Mesendoderm (in vitro differentiated cells): ENCODE results near the gene WNK2.

Source experiments
- DNase-seq: peaks from one replicate; pipeline ENCODE4 v3.0.0; 2013
- H2AK5ac ChIP-seq: 2 replicates; pipeline ENCODE4 v1.6.1; 2013; ENCODE audit warnings: low read length, inconsistent platforms
- H2BK120ac ChIP-seq: 2 replicates; pipeline ENCODE4 v1.6.1; 2013; ENCODE audit warnings: low read depth, mild to moderate bottlenecking, low read length, moderate library complexity, mixed read lengths
- H2BK15ac ChIP-seq: replicated peaks from 2 replicates; pipeline ENCODE4 v1.6.1; 2013; ENCODE audit warnings: low read depth, mild to moderate bottlenecking, moderate library complexity
- H2BK5ac ChIP-seq: 2 replicates; pipeline ENCODE4 v1.6.1; 2013; ENCODE audit warnings: low read length, inconsistent platforms
- H3K18ac ChIP-seq: 2 replicates; pipeline ENCODE4 v1.6.1; 2013; ENCODE audit warnings: mild to moderate bottlenecking, low read length, mixed read lengths
- H3K23ac ChIP-seq: one replicate; pipeline ENCODE4 v1.6.1; 2013; ENCODE audit warnings: low read length
- H3K27ac ChIP-seq: 2 replicates; pipeline ENCODE4 v1.5.1; 2013; ENCODE audit warnings: low read depth, mild to moderate bottlenecking, inconsistent platforms, low read length, moderate library complexity
- H3K27me3 ChIP-seq: 2 replicates; pipeline ENCODE4 v1.6.1; 2013; ENCODE audit warnings: low read length, control low read depth, mild to moderate bottlenecking, inconsistent platforms; ENCODE audit not compliant: insufficient read depth, poor library complexity
- H3K36me3 ChIP-seq: 2 replicates; pipeline ENCODE4 v1.6.1; 2013; ENCODE audit warnings: low read length, inconsistent platforms; ENCODE audit not compliant: control insufficient read depth, insufficient read depth
- H3K4ac ChIP-seq: one replicate; pipeline ENCODE4 v1.6.1; 2013; ENCODE audit warnings: low read depth, mild to moderate bottlenecking, low read length, moderate library complexity
- H3K4me1 ChIP-seq: 2 replicates; pipeline ENCODE4 v1.6.1; 2013; ENCODE audit warnings: low read depth, low read length, inconsistent platforms; ENCODE audit not compliant: control insufficient read depth
- H3K4me2 ChIP-seq: 2 replicates; pipeline ENCODE4 v1.6.1; 2013; ENCODE audit warnings: low read length
- H3K4me3 ChIP-seq: 2 replicates; pipeline ENCODE4 v1.5.1; 2013; ENCODE audit warnings: mild to moderate bottlenecking, low read length
- H3K56ac ChIP-seq: one replicate; pipeline ENCODE4 v1.6.1; 2013; ENCODE audit warnings: low read length
- H3K79me1 ChIP-seq: 2 replicates; pipeline ENCODE4 v1.6.1; 2013; ENCODE audit warnings: low read length, inconsistent platforms
- H3K79me2 ChIP-seq: 2 replicates; pipeline ENCODE4 v1.6.1; 2013; ENCODE audit warnings: mild to moderate bottlenecking, low read length; ENCODE audit not compliant: control insufficient read depth, insufficient read depth
- H3K9ac ChIP-seq: 2 replicates; pipeline ENCODE4 v1.6.1; 2013; ENCODE audit warnings: low read length, inconsistent platforms
- H4K5ac ChIP-seq: one replicate; pipeline ENCODE4 v1.6.1; 2013; ENCODE audit warnings: low read length
- H4K8ac ChIP-seq: one replicate; pipeline ENCODE4 v1.6.1; 2013; ENCODE audit warnings: low read depth, mild to moderate bottlenecking, control low read depth, low read length, moderate library complexity
- WGBS: extraction: QIAGEN DNeasy Blood & Tissue Kit; methylation state at CpG from one replicate; pipeline ENCODE4 v1.1.7; 2013; ENCODE audit warnings: low lambda C conversion rate, missing lambda C conversion rate; ENCODE audit not compliant: insufficient coverage; ENCODE audit errors: extremely low coverage; 5-methylcytosine and 5-hydroxymethylcytosine counted together

The WNK2 gene

DNA sequence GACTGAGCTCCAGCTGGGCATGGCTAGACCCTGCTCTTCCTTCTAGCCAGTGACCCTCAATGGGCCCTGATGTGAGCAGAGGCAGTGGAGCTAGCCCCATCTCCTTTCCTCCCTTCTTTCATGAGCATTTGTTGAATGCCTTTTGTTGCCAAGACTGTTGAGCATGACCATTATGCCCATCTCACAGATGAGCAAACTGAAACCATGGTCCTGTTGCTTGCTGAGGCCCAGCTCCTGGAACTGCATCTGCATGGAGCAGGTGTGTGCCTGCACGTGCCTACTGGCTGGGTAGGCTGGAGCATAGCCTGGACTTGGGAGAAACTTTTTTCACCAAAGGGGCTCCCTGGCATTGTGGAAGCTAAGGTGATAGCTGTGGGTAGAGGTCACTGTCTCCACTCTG lies 3.0 kb upstream of the WNK2 start:
- Histone ChIP-seq H3K4ac (no peak overlapping the region), H3K79me2 (no peaks in the 10 kb centered on the region), H2BK5ac (no peak overlapping the region), H2BK120ac (no peak overlapping the region), H3K36me3 (no peaks in the 10 kb centered on the region), H2BK15ac (no peak overlapping the region), H2AK5ac (no peak overlapping the region), H4K5ac (no peak overlapping the region), H3K4me1 (no peaks in the 10 kb centered on the region), H3K56ac (no peak overlapping the region), H3K23ac (no peak overlapping the region), H3K27ac (no peak overlapping the region), H3K9ac (no peak overlapping the region), H3K4me2 (no peak overlapping the region), H3K18ac (no peak overlapping the region), H4K8ac (no peak overlapping the region), H3K79me1 (no peaks in the 10 kb centered on the region), H3K4me3 (no peak overlapping the region), H3K27me3 (peaks cover 2% of the 10 kb centered on the region)
- no peak for DNase-seq
- WGBS = no CpG with 5 or more reads among the region's 1 CpG

DNA sequence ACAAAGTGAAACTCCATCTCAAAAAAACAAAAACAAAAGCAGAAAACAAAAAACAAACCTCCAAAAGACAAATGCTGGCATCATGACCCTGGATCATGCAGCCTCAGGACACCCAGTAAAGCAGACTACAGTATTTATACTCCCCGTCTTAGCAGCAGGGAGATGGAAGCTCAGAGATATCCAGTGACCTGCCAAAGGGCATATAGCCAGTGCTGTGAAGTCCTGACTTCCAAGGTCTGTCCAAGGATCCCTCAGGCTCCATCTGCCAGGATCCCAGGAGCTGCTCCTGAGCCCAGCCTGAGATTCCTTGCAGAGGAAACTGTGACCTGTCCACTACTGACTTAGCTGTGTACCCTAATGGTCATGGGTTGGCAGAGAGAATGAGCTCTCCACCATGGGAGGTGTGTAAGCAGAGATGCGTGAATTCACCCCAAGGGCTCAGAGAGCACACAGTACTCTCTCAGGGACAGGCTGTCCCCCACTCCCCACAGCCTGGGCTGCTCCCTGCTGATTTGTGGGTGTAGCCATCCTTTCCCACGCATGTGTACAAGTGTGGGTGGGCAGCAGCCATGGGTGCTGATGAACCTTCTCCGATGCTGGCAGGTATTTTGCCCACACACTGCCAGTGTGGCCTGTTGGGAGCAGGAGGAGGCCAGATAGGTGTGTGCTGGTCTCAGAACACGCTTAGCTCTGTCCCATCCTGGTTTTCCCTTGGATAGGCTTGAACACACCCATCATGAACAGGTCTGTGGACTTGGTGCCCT lies 2.1 kb upstream of the WNK2 start:
- H3K36me3 ChIP-seq = no peaks in the 10 kb centered on the region
- H3K79me1 ChIP-seq = no peaks in the 10 kb centered on the region
- peaks cover 2% of the 10 kb centered on the region for H3K27me3 ChIP-seq
- no peak overlapping the region for H3K18ac ChIP-seq
- H3K4me2 ChIP-seq = no peak overlapping the region
- H3K56ac ChIP-seq = no peak overlapping the region
- no peak overlapping the region for H4K8ac ChIP-seq
- H2BK120ac ChIP-seq = no peak overlapping the region
- H3K23ac ChIP-seq = no peak overlapping the region
- H2BK5ac ChIP-seq = no peak overlapping the region
- no CpG with 5 or more reads among the region's 5 CpGs for WGBS
- no peak overlapping the region for H2BK15ac ChIP-seq
- H3K4me1 ChIP-seq = no peaks in the 10 kb centered on the region
- H4K5ac ChIP-seq = no peak overlapping the region
- H3K27ac ChIP-seq = no peak overlapping the region
- H3K9ac ChIP-seq = no peak overlapping the region
- no peaks in the 10 kb centered on the region for H3K79me2 ChIP-seq
- no peak overlapping the region for H3K4ac ChIP-seq
- no peak overlapping the region for H2AK5ac ChIP-seq
- no peak overlapping the region for H3K4me3 ChIP-seq
- no peak for DNase-seq

DNA sequence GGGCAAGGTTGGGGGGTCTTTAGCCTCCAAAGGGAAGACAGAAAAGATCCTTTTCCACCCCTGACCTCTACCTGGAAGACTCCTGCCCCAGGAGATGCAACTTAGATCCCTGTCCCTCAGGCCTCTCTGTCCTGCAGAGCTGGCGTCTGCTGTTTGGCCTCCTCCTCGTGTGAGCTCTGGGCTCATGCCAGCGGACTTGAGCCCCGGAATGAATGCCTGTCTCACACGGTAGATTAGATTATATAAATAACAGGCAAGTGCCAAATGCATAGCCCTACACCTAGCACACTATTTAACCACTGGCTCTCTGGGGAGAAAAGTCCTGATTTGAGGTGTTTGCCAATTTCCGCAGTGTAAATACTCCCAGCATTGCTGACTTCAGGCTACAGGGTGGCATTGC lies 1.4 kb upstream of the WNK2 start:
- no peak overlapping the region for H4K8ac ChIP-seq
- no peak for DNase-seq
- H2BK120ac ChIP-seq = no peak overlapping the region
- H2BK5ac ChIP-seq = no peak overlapping the region
- no peak overlapping the region for H3K4me3 ChIP-seq
- no peak overlapping the region for H3K56ac ChIP-seq
- H3K9ac ChIP-seq = no peak overlapping the region
- H3K36me3 ChIP-seq = no peaks in the 10 kb centered on the region
- no peak overlapping the region for H3K4ac ChIP-seq
- H2AK5ac ChIP-seq = no peak overlapping the region
- H3K18ac ChIP-seq = no peak overlapping the region
- H4K5ac ChIP-seq = no peak overlapping the region
- WGBS = no CpG with 5 or more reads among the region's 6 CpGs
- no peaks in the 10 kb centered on the region for H3K79me1 ChIP-seq
- no peaks in the 10 kb centered on the region for H3K4me1 ChIP-seq
- no peak overlapping the region for H3K23ac ChIP-seq
- no peak overlapping the region for H3K27ac ChIP-seq
- no peak overlapping the region for H2BK15ac ChIP-seq
- H3K27me3 ChIP-seq = peaks cover 2% of the 10 kb centered on the region
- no peak overlapping the region for H3K4me2 ChIP-seq
- H3K79me2 ChIP-seq = no peaks in the 10 kb centered on the region

DNA sequence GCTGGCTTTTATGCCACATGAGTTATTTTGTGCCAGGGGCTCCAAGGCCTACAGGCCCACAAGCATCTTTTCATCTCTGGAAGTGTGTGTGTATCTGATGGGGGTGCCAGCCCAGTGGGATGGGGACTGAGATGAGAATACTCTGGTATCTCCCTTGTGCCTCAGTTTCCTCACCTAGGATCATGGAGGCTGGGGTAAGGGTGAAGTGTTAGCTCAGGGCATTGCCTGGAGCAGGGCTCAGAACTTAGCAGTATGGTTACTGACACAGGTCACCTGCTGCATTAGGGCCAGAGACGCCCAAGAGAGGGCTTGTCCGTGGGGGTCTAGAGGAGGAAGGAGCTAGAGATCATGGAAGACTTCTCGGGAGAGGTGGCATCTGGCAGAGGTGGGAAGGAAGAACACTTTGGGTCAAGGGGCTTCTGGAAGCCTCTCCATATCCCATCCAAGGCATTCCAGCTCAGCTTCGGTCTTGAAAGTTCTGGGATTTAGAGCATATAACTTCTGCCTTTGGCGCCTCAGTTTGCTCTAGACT lies 742 bp upstream of the WNK2 start:
- Histone ChIP-seq H3K79me1 (no peaks in the 10 kb centered on the region), H3K4ac (no peak overlapping the region), H2BK120ac (no peak overlapping the region), H3K18ac (no peak overlapping the region), H3K4me3 (no peak overlapping the region), H3K56ac (peak overlapping the region; percentile 6), H2BK15ac (no peak overlapping the region), H3K4me1 (no peaks in the 10 kb centered on the region), H3K4me2 (no peak overlapping the region), H3K79me2 (no peaks in the 10 kb centered on the region), H4K8ac (no peak overlapping the region), H3K36me3 (no peaks in the 10 kb centered on the region), H2AK5ac (no peak overlapping the region), H3K9ac (no peak overlapping the region), H3K27ac (no peak overlapping the region), H4K5ac (no peak overlapping the region), H2BK5ac (no peak overlapping the region), H3K27me3 (peaks cover 2% of the 10 kb centered on the region), H3K23ac (no peak overlapping the region)
- WGBS = no CpG with 5 or more reads among the region's 5 CpGs
- no peak for DNase-seq

DNA sequence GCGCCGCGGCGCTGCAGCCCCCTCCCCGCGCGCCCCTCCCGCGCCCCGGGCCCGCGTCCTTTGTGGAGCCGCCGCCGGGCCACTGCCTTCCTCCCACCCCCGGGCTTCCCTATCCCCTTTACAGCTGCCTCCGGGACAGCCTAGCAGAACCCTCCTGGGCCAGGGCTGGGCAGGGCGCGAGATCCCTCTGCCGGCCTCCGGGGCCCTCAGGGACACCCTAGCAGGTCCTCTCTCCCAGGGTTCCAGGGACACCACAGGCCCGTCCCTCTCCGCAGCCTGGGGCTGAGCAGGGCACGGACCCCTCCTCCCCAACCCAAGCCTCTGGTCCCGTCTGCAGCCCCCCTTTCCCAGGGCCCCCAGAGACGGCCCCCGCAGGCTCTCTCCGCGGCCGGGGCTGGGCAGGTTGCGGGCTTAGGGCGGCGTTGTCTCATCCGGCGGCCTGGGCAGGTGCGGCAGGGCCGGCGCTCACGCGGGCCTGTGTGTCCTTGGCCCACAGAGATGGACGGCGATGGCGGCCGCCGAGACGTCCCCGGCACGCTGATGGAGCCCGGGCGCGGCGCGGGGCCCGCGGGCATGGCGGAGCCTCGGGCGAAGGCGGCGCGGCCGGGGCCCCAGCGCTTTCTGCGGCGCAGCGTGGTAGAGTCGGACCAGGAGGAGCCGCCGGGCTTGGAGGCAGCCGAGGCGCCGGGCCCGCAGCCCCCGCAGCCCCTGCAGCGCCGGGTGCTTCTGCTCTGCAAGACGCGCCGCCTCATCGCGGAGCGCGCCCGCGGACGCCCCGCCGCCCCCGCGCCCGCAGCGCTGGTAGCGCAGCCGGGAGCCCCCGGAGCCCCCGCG lies 710 bp downstream of the WNK2 start:
- Histone ChIP-seq H3K56ac (peak overlapping the region; percentile 85), H3K4me2 (peak overlapping the region; percentile 74), H3K4ac (no peak overlapping the region), H2BK5ac (no peak overlapping the region), H2BK120ac (no peak overlapping the region), H3K18ac (peak overlapping the region; percentile 32), H3K4me3 (peak overlapping the region; percentile 22), H3K27me3 (peaks cover 2% of the 10 kb centered on the region), H3K27ac (no peak overlapping the region), H3K79me2 (no peaks in the 10 kb centered on the region), H3K23ac (peak overlapping the region; percentile 66), H3K4me1 (no peaks in the 10 kb centered on the region), H4K5ac (no peak overlapping the region), H3K36me3 (no peaks in the 10 kb centered on the region), H4K8ac (no peak overlapping the region), H3K79me1 (no peaks in the 10 kb centered on the region), H3K9ac (peak overlapping the region; percentile 64), H2AK5ac (no peak overlapping the region), H2BK15ac (no peak overlapping the region)
- WGBS = no CpG with 5 or more reads among the region's 97 CpGs
- peak; percentile 16 for DNase-seq
